GM18505 (cell line): ENCODE data around the gene CEP95.

Experiments used
- ATAC-seq: cut with Tn5 transposase; IDR thresholded peaks from one replicate; pipeline ENCODE4 v1.9.1; 2021; ENCODE audit not compliant: unreplicated experiment
- POLR2A ChIP-seq: IDR thresholded peaks from 4 replicates; pipeline ENCODE4 v1.6.1; 2011; ENCODE audit warnings: borderline replicate concordance; ENCODE audit not compliant: insufficient read depth, insufficient read length; ENCODE audit errors: extremely low read depth

Gene CEP95

GRCh38 chr17:64579917-64580316 is 73.1 kb downstream of the CEP95 start:
- TF ChIP-seq POLR2A: no peak
- ATAC-seq: no peak

- ATAC-seq: no peak
Measured at GRCh38 chr17:64580384-64581315, 73.9 kb downstream of the CEP95 start.

GRCh38 chr17:64583038-64583437 is 76.3 kb downstream of the CEP95 start:
- no peak for ATAC-seq
- TF ChIP-seq POLR2A: no peak

More at GRCh38 chr17:64580384-64581315, 73.9 kb downstream of the CEP95 start:
- no peak for TF ChIP-seq POLR2A

GRCh38 chr17:64585146-64585545 is 78.4 kb downstream of the CEP95 start:
- TF ChIP-seq POLR2A: no peak
- ATAC-seq: no peak
